Esophagus (tissue), 2 donors: ENCODE measurements around the gene TH. TPM values are rescaled to one million over a fixed set of nuclear protein-coding genes. Genes with fewer than 3 reads are reported as not detected.

ENCODE experiments used
- H3K27ac ChIP-seq, 2 donors: one replicate each; pipeline ENCODE4 v1.5.1; 2013; ENCODE audit warnings: low read depth in 2 of 2, mild to moderate bottlenecking in 2 of 2, inconsistent platforms in 1 of 2, low read length in 1 of 2, moderate library complexity in 1 of 2
- H3K27me3 ChIP-seq, 2 donors: one replicate each; pipeline ENCODE4 v1.6.1; 2013; ENCODE audit warnings: low read length in 2 of 2, control low read depth in 1 of 2, mild to moderate bottlenecking in 1 of 2; ENCODE audit not compliant: insufficient read depth in 2 of 2, control insufficient read depth in 1 of 2
- H3K36me3 ChIP-seq, 2 donors: one replicate each; pipeline ENCODE4 v1.6.1; 2013; ENCODE audit warnings: low read length in 1 of 2; ENCODE audit not compliant: control insufficient read depth in 2 of 2, insufficient read depth in 2 of 2
- H3K4me1 ChIP-seq, 2 donors: one replicate each; pipeline ENCODE4 v1.6.1; 2013; ENCODE audit warnings: low read length in 1 of 2; ENCODE audit not compliant: control insufficient read depth in 2 of 2, insufficient read depth in 2 of 2
- H3K4me3 ChIP-seq, 2 donors: one replicate each; pipeline ENCODE4 v1.5.1; 2013; ENCODE audit warnings: low read length in 2 of 2, mild to moderate bottlenecking in 2 of 2, low read depth in 1 of 2, moderate library complexity in 1 of 2
- H3K9me3 ChIP-seq, 2 donors: one replicate each; pipeline ENCODE4 v1.6.1; 2013; ENCODE audit warnings: mild to moderate bottlenecking in 2 of 2, low read depth in 1 of 2, low read length in 1 of 2, moderate library complexity in 1 of 2; ENCODE audit not compliant: control insufficient read depth in 2 of 2, insufficient read depth in 1 of 2
- WGBS, 2 donors: extraction: QIAGEN DNeasy Blood & Tissue Kit; methylation state at CpG; one replicate each; pipeline ENCODE4 v1.1.7; 2013; 5-methylcytosine and 5-hydroxymethylcytosine counted together
- polyA plus RNA-seq, 2 donors: library from polyadenylated mRNA; stranded (reverse); fragments of 200-250 nt; gene quantifications; one replicate each; pipeline ENCODE4 v1.2.3, GENCODE V29; 2013
- donor health status: healthy with polysubstance abuse.
- donor health status: Bipolar disorder and iron deficiency.

TH gene
- 1 to 10 TPM in 1 of 2 donors, under 1 TPM in 1; 0.24 to 1.7 TPM for polyA plus RNA-seq

- Histone ChIP-seq H3K9me3 (no peaks in the 10 kb centered on the region), H3K27ac (no peak within 1 kb of the TSS), H3K27me3 (peaks cover under 1 to 4% of the 10 kb centered on the region in 2 donors), H3K36me3 (no peaks in the 10 kb centered on the region), H3K4me1 (peaks cover 0 to 17% of the 10 kb centered on the region in 2 donors), H3K4me3 (no peak within 1 kb of the TSS)
- 71 to 79% methylated on average over 13 to 17 of the region's 17 CpGs for WGBS, 2 donors
These were observed at the start of gene TH for GRCh38 chr11:2171591-2172003. Gene TH, minus strand, starts transcription at chr11:2171815. Its CDS starts 29 bp downstream, at chr11:2171786.

- H3K4me1 ChIP-seq = peaks cover 0 to 12% of the 10 kb centered on the region in 2 donors
- WGBS, 2 donors = 84 to 86% methylated on average over 1 of the region's 1 CpG
- no peak overlapping the region for H3K27ac ChIP-seq
- H3K4me3 ChIP-seq = no peak overlapping the region
- H3K36me3 ChIP-seq = no peaks in the 10 kb centered on the region
- no peaks in the 10 kb centered on the region for H3K27me3 ChIP-seq
- H3K9me3 ChIP-seq = no peaks in the 10 kb centered on the region
These were observed 49.4 kb upstream of the TH start for GRCh38 chr11:2221024-2221423.

- 77 to 82% methylated on average over 3 of the region's 3 CpGs for WGBS, 2 donors
- H3K4me3 ChIP-seq = no peak overlapping the region
- H3K4me1 ChIP-seq = peaks cover 0 to 12% of the 10 kb centered on the region in 2 donors
- no peaks in the 10 kb centered on the region for H3K27me3 ChIP-seq
- H3K27ac ChIP-seq = no peak overlapping the region
- no peaks in the 10 kb centered on the region for H3K9me3 ChIP-seq
- H3K36me3 ChIP-seq = no peaks in the 10 kb centered on the region
These were observed 48.7 kb upstream of the TH start for GRCh38 chr11:2220173-2220771.

- Histone ChIP-seq H3K36me3 (no peaks in the 10 kb centered on the region), H3K9me3 (no peaks in the 10 kb centered on the region), H3K4me1 (peaks cover 0 to 12% of the 10 kb centered on the region in 2 donors), H3K27me3 (no peaks in the 10 kb centered on the region), H3K4me3 (no peak overlapping the region), H3K27ac (no peak overlapping the region)
- WGBS, 2 donors = 77 to 83% methylated on average over 6 of the region's 6 CpGs
These were observed 47.9 kb upstream of the TH start for GRCh38 chr11:2219318-2220017.

- Histone ChIP-seq H3K4me3 (no peak overlapping the region), H3K9me3 (no peaks in the 10 kb centered on the region), H3K27me3 (no peaks in the 10 kb centered on the region), H3K4me1 (peaks cover 0 to 12% of the 10 kb centered on the region in 2 donors), H3K27ac (no peak overlapping the region), H3K36me3 (no peaks in the 10 kb centered on the region)
- WGBS, 2 donors = 70 to 75% methylated on average over 3 of the region's 3 CpGs
These were observed 46.5 kb upstream of the TH start for GRCh38 chr11:2218031-2218633.

- Histone ChIP-seq H3K27ac (no peak overlapping the region), H3K27me3 (no peaks in the 10 kb centered on the region), H3K4me3 (no peak overlapping the region), H3K9me3 (no peaks in the 10 kb centered on the region), H3K36me3 (no peaks in the 10 kb centered on the region), H3K4me1 (peaks cover 0 to 12% of the 10 kb centered on the region in 2 donors)
- 44 to 47% methylated on average over 19 to 23 of the region's 23 CpGs for WGBS, 2 donors
These were observed 45.8 kb upstream of the TH start for GRCh38 chr11:2217211-2218030.

GRCh38 chr11:2216400-2217064, 44.9 kb upstream of the TH start:
- Histone ChIP-seq H3K27me3 (no peaks in the 10 kb centered on the region), H3K27ac (no peak overlapping the region), H3K4me3 (no peak overlapping the region), H3K9me3 (no peaks in the 10 kb centered on the region), H3K36me3 (no peaks in the 10 kb centered on the region), H3K4me1 (peaks cover 0 to 12% of the 10 kb centered on the region in 2 donors)
- 62 to 69% methylated on average over 9 of the region's 9 CpGs for WGBS, 2 donors

GRCh38 chr11:2215561-2216399, 44.2 kb upstream of the TH start:
- Histone ChIP-seq H3K4me3 (no peak overlapping the region), H3K9me3 (no peaks in the 10 kb centered on the region), H3K36me3 (no peaks in the 10 kb centered on the region), H3K27ac (no peak overlapping the region), H3K4me1 (peaks cover 0 to 12% of the 10 kb centered on the region in 2 donors), H3K27me3 (no peaks in the 10 kb centered on the region)
- 83 to 92% methylated on average over 26 to 34 of the region's 34 CpGs for WGBS, 2 donors
